ENCODE data around the gene TBC1D23.
"Not testable (repeated sequence)": the region's sequence is repeated elsewhere in the genome, so short reads cannot be mapped to it uniquely, and the experiment has no call there.

Gene TBC1D23

GRCh38 chr3:100269410-100270214 lies 8.8 kb downstream of the TBC1D23 start:
- H3K36me3 ChIP-seq, result no peaks in the 10 kb centered on the region
- H3K27ac ChIP-seq, result no peak overlapping the region
- H3K9me3 ChIP-seq, result no peaks in the 10 kb centered on the region

GRCh38 chr3:100270215-100270583 lies 9.4 kb downstream of the TBC1D23 start:
- no peak for DNase-seq
- H3K4me3 ChIP-seq, result no peak overlapping the region
- no peak for TF ChIP-seq CTCF (IDR thresholded peaks at IDR 0.05)
- H3K27me3 ChIP-seq, result no peaks in the 10 kb centered on the region
- no peak overlapping the region for H3K27ac ChIP-seq
- peaks cover 0 to 54% (median 2%) of the 10 kb centered on the region in 4 donors for H3K4me1 ChIP-seq
- H3K36me3 ChIP-seq, result no peaks in the 10 kb centered on the region
- intact Hi-C loops (cut with DNase I; ENCODE audit: low total_unique reads), result no loop called here
- no peaks in the 10 kb centered on the region for H3K9me3 ChIP-seq

More at GRCh38 chr3:100269410-100270214, 8.8 kb downstream of the TBC1D23 start:
- Histone ChIP-seq H3K4me3 (no peak overlapping the region), H3K27me3 (no peaks in the 10 kb centered on the region), H3K4me1 (peaks cover 0 to 58% (median 2%) of the 10 kb centered on the region in 4 donors)
- no peak for TF ChIP-seq CTCF (IDR thresholded peaks at IDR 0.05)
- no peak for DNase-seq
- intact Hi-C loops (cut with DNase I; ENCODE audit: low total_unique reads), result no loop called here

- Histone ChIP-seq H3K9me3 (no peaks in the 10 kb centered on the region), H3K4me3 (no peak overlapping the region), H3K4me1 (peaks cover 0 to 53% (median 2%) of the 10 kb centered on the region in 4 donors), H3K27me3 (no peaks in the 10 kb centered on the region), H3K36me3 (no peaks in the 10 kb centered on the region), H3K27ac (no peak overlapping the region)
- intact Hi-C loops (cut with DNase I; ENCODE audit: low total_unique reads), result no loop called here
- TF ChIP-seq CTCF (IDR thresholded peaks at IDR 0.05), result no peak
- DNase-seq, result no peak
These were observed 10.7 kb downstream of the TBC1D23 start for GRCh38 chr3:100271522-100271921.

- H3K9me3 ChIP-seq; intact Hi-C loops (cut with DNase I; ENCODE audit: low total_unique reads); H3K36me3 ChIP-seq; H3K27me3 ChIP-seq; H3K4me3 ChIP-seq; DNase-seq; H3K27ac ChIP-seq: not testable (repeated sequence)
- H3K4me1 ChIP-seq, result peaks cover 0 to 58% (median under 1%) of the 10 kb centered on the region in 4 donors
These were observed 12.2 kb downstream of the TBC1D23 start for GRCh38 chr3:100272797-100273611.

- Histone ChIP-seq H3K27ac (no peak overlapping the region), H3K4me3 (no peak overlapping the region), H3K4me1 (peaks cover 0 to 45% (median 2%) of the 10 kb centered on the region in 4 donors), H3K36me3 (no peaks in the 10 kb centered on the region), H3K27me3 (no peaks in the 10 kb centered on the region), H3K9me3 (no peaks in the 10 kb centered on the region)
- intact Hi-C loops (cut with DNase I; ENCODE audit: low total_unique reads), result no loop called here
- no peak for TF ChIP-seq CTCF (IDR thresholded peaks at IDR 0.05)
- DNase-seq, result no peak
These were observed 13.6 kb downstream of the TBC1D23 start for GRCh38 chr3:100274361-100274760.
